GM21381 (cell line): ENCODE data around the gene TUBG2.

ENCODE experiments used
- ATAC-seq: cut with Tn5 transposase; IDR thresholded peaks from one replicate; pipeline ENCODE4 v1.9.1; 2021; ENCODE audit warnings: mild to moderate bottlenecking, moderate library complexity; ENCODE audit not compliant: unreplicated experiment

The TUBG2 gene

GRCh38 chr17:42676424-42677011, 17.4 kb downstream of the TUBG2 start, which contains the start of gene PLEKHH3:
Gene PLEKHH3 (minus strand): TSS chr17:42676994. CDS start chr17:42676563, 431 bp downstream.
- ATAC-seq = no peak

- peak; percentile 60 for ATAC-seq
Measured at GRCh38 chr17:42677012-42677857, 18.2 kb downstream of the TUBG2 start.

GRCh38 chr17:42677921-42678781, 19.1 kb downstream of the TUBG2 start:
- ATAC-seq = peak; percentile 20

GRCh38 chr17:42678951-42679491, 19.9 kb downstream of the TUBG2 start:
- no peak for ATAC-seq

GRCh38 chr17:42679492-42680330, 20.6 kb downstream of the TUBG2 start:
- ATAC-seq = no peak

GRCh38 chr17:42680331-42680808, 21.3 kb downstream of the TUBG2 start:
- no peak for ATAC-seq

GRCh38 chr17:42681976-42682721, 23.1 kb downstream of the TUBG2 start, which contains the start of gene CNTNAP1:
Gene CNTNAP1 (plus strand): TSS chr17:42682531. CDS start chr17:42682830, 299 bp downstream.
- no peak for ATAC-seq

- no peak for ATAC-seq
Measured at GRCh38 chr17:42682722-42683403, 23.8 kb downstream of the TUBG2 start.

GRCh38 chr17:42683407-42684034, 24.4 kb downstream of the TUBG2 start:
- no peak for ATAC-seq

GRCh38 chr17:42684929-42685556, 26.0 kb downstream of the TUBG2 start:
- ATAC-seq = no peak

- no peak for ATAC-seq
Measured at GRCh38 chr17:42685831-42686230, 26.7 kb downstream of the TUBG2 start.

- no peak for ATAC-seq
Measured at GRCh38 chr17:42686520-42687128, 27.5 kb downstream of the TUBG2 start.

GRCh38 chr17:42687707-42688320, 28.7 kb downstream of the TUBG2 start:
- no peak for ATAC-seq

- no peak for ATAC-seq
Measured at GRCh38 chr17:42690596-42690995, 31.5 kb downstream of the TUBG2 start.

GRCh38 chr17:42691021-42691545, 32.0 kb downstream of the TUBG2 start:
- ATAC-seq = no peak

GRCh38 chr17:42692489-42692888, 33.4 kb downstream of the TUBG2 start:
- no peak for ATAC-seq

GRCh38 chr17:42694524-42694923, 35.4 kb downstream of the TUBG2 start:
- no peak for ATAC-seq
